MCF 10A (cell line): ENCODE measurements around the gene NBDY. TPM values are rescaled to one million over a fixed set of nuclear protein-coding genes. Genes with fewer than 3 reads are reported as not detected.
A peak's percentile ranks its signal among the peaks of the same experiment; 100 is the strongest.

Experiments used
- BruUV-seq: library from RNA; stranded (reverse); fragments of 400-500 nt; replicated peaks from 2 replicates; lab custom pipeline; 2021; lab: Mats Ljungman, UMichigan
- CTCF ChIA-PET: fragments of 300-600 bp; sonication (Branson Sonifier 250); formaldehyde crosslinking; extraction: SDS; loops from one replicate; lab custom pipeline; 2021; ENCODE audit warnings: antibody characterized with exemption, inconsistent platforms; lab: Yijun Ruan, JAX
- POLR2A ChIA-PET: fragments of 300-600, 350-650 bp; sonication (Branson Sonifier 250); formaldehyde crosslinking; extraction: SDS; loops from one replicate; lab custom pipeline; 2020; ENCODE audit warnings: antibody characterized with exemption, inconsistent platforms; lab: Yijun Ruan, JAX
- DNase-seq: peaks from one replicate; pipeline ENCODE4 v3.0.0-alpha.2; 2018; ENCODE audit not compliant: unreplicated experiment
- H3K27ac Mint-ChIP-seq: one replicate; pipeline ENCODE4 v1.8.0; 2022; ENCODE audit warnings: mild to moderate bottlenecking, low read depth, mixed read lengths; ENCODE audit not compliant: unreplicated experiment
- H3K27me3 Mint-ChIP-seq: one replicate; pipeline ENCODE4 v1.8.0; 2022; ENCODE audit warnings: mixed read lengths; ENCODE audit not compliant: insufficient read depth, unreplicated experiment
- H3K36me3 Mint-ChIP-seq: one replicate; pipeline ENCODE4 v1.8.0; 2022; ENCODE audit warnings: mild to moderate bottlenecking, moderate library complexity, mixed read lengths; ENCODE audit not compliant: insufficient read depth, unreplicated experiment
- H3K4me1 Mint-ChIP-seq: one replicate; pipeline ENCODE4 v1.8.0; 2022; ENCODE audit warnings: mixed read lengths; ENCODE audit not compliant: insufficient read depth, unreplicated experiment
- H3K4me3 Mint-ChIP-seq: one replicate; pipeline ENCODE4 v1.8.0; 2022; ENCODE audit warnings: mild to moderate bottlenecking, moderate library complexity, mixed read lengths; ENCODE audit not compliant: unreplicated experiment
- H3K9me3 Mint-ChIP-seq: one replicate; pipeline ENCODE4 v1.8.0; 2022; ENCODE audit warnings: mixed read lengths; ENCODE audit not compliant: unreplicated experiment
- intact Hi-C: fragments of 100-400 bp; cut with micrococcal nuclease; formaldehyde crosslinking; loops from 2 replicates; pipeline ENCODE4 v1.14.1; 2022
- total RNA-seq: library from RNA; stranded (reverse); gene quantifications from 2 replicates; pipeline ENCODE4 v1.2.3, GENCODE V29; 2022
- TF ChIP-seq, protein P1 (sequence below): fragments of 200-600 bp; IDR thresholded peaks from one replicate; pipeline ENCODE4 v1.8.0; 2022; ENCODE audit warnings: antibody characterized with exemption, mild to moderate bottlenecking; ENCODE audit not compliant: unreplicated experiment

NBDY gene
- total RNA-seq, 1 experiment from 2014 or later, result 54.0 TPM

- H3K27ac Mint-ChIP-seq, result no peak overlapping the region
- H3K4me3 Mint-ChIP-seq, result peak overlapping the region; percentile 76
- no TSS peak for BruUV-seq
- TF ChIP-seq, protein P1, sequence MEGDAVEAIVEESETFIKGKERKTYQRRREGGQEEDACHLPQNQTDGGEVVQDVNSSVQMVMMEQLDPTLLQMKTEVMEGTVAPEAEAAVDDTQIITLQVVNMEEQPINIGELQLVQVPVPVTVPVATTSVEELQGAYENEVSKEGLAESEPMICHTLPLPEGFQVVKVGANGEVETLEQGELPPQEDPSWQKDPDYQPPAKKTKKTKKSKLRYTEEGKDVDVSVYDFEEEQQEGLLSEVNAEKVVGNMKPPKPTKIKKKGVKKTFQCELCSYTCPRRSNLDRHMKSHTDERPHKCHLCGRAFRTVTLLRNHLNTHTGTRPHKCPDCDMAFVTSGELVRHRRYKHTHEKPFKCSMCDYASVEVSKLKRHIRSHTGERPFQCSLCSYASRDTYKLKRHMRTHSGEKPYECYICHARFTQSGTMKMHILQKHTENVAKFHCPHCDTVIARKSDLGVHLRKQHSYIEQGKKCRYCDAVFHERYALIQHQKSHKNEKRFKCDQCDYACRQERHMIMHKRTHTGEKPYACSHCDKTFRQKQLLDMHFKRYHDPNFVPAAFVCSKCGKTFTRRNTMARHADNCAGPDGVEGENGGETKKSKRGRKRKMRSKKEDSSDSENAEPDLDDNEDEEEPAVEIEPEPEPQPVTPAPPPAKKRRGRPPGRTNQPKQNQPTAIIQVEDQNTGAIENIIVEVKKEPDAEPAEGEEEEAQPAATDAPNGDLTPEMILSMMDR, result no peak
- H3K4me1 Mint-ChIP-seq, result peaks cover 12% of the 10 kb centered on the region
- intact Hi-C loops, result no loop called here
- peaks cover 35% of the 10 kb centered on the region for H3K27me3 Mint-ChIP-seq
- ChIA-PET CTCF (interaction anchor here (0.6 to 1.6 kb wide), 3 partner anchors 11 to 796 kb away, joined by 3 to 4 read pairs (median 4); no protein-coding TSS in a partner anchor), POLR2A (no interaction called here)
- DNase-seq, result no peak
- H3K36me3 Mint-ChIP-seq, result peaks cover 6% of the 10 kb centered on the region
- H3K9me3 Mint-ChIP-seq, result no peaks in the 10 kb centered on the region
Observed at GRCh38 chrX:56783996-56784620, 55.1 kb downstream of the NBDY start.

GRCh38 chrX:56784666-56785065 is 55.6 kb downstream of the NBDY start:
- TF ChIP-seq, protein P1, result no peak
- intact Hi-C loops, result no loop called here
- Mint-ChIP-seq H3K4me3 (no peak overlapping the region), H3K36me3 (peaks cover 6% of the 10 kb centered on the region), H3K27ac (no peak overlapping the region), H3K4me1 (peaks cover 12% of the 10 kb centered on the region), H3K9me3 (no peaks in the 10 kb centered on the region), H3K27me3 (peaks cover 35% of the 10 kb centered on the region)
- ChIA-PET CTCF (interaction anchor here (1.1 to 1.4 kb wide), 2 partner anchors 19 to 194 kb away, joined by 3 to 4 read pairs; no protein-coding TSS in a partner anchor), POLR2A (no interaction called here)
- BruUV-seq, result no TSS peak
- no peak for DNase-seq

- intact Hi-C loops, result no loop called here
- TF ChIP-seq, protein P1, result no peak
- BruUV-seq, result no TSS peak
- ChIA-PET CTCF (interaction anchor here (1.1 to 1.4 kb wide), 2 partner anchors 18 to 193 kb away, joined by 3 to 4 read pairs; no protein-coding TSS in a partner anchor), POLR2A (no interaction called here)
- DNase-seq, result no peak
- H3K4me1 Mint-ChIP-seq, result peaks cover 12% of the 10 kb centered on the region
- H3K9me3 Mint-ChIP-seq, result no peaks in the 10 kb centered on the region
- H3K27ac Mint-ChIP-seq, result no peak overlapping the region
- H3K27me3 Mint-ChIP-seq, result peaks cover 39% of the 10 kb centered on the region
- no peak overlapping the region for H3K4me3 Mint-ChIP-seq
- H3K36me3 Mint-ChIP-seq, result peaks cover 10% of the 10 kb centered on the region
Observed at GRCh38 chrX:56785442-56785841, 56.4 kb downstream of the NBDY start.

- Mint-ChIP-seq H3K27ac (no peak overlapping the region), H3K36me3 (peaks cover 14% of the 10 kb centered on the region), H3K9me3 (no peaks in the 10 kb centered on the region), H3K4me3 (no peak overlapping the region), H3K27me3 (peaks cover 45% of the 10 kb centered on the region), H3K4me1 (peaks cover 10% of the 10 kb centered on the region)
- no peak for DNase-seq
- TF ChIP-seq, protein P1, result no peak
- ChIA-PET POLR2A (no interaction called here), CTCF (interaction anchor here (0.6 to 2.0 kb wide), 3 partner anchors 16 to 128 kb away, joined by 3 to 10 read pairs (median 6); no protein-coding TSS in a partner anchor)
- intact Hi-C loops, result no loop called here
- no TSS peak for BruUV-seq
Observed at GRCh38 chrX:56786889-56787733, 58.1 kb downstream of the NBDY start.
